OCI-LY7 (cell line): ENCODE measurements around the gene PPIG.

Source experiments
- CTCF ChIP-seq: fragments of 200-600 bp; sonication (generic); conservative IDR thresholded peaks from 2 replicates; pipeline ENCODE4 v1.5.1; 2014; ENCODE audit warnings: mild to moderate bottlenecking, antibody characterized with exemption, low read length, moderate library complexity, mixed read lengths
- EZH2phosphoT487 ChIP-seq: fragments of 200-600 bp; sonication (generic); IDR thresholded peaks from 2 replicates; pipeline ENCODE4 v1.6.1; 2018; ENCODE audit warnings: low read depth, borderline replicate concordance, mild to moderate bottlenecking, mixed run types, antibody characterized with exemption, low read length, moderate library complexity, mixed read lengths

GRCh38 chr2:169590804-169591203 lies 6.7 kb downstream of the PPIG start:
- TF ChIP-seq CTCF (no peak), EZH2phosphoT487 (no peak)
